NCI-H1417 treated with DMSO at 0.1 percent for 48 hours (cell line): Measurements from ENCODE around the gene TAPBP.
"Not testable (repeated sequence)": the region's sequence is repeated elsewhere in the genome, so short reads cannot be mapped to it uniquely, and the experiment has no call there.

Source experiments
- DNase-seq: peaks from one replicate; lab custom pipeline; 2025; lab: John Stamatoyannopoulos, UW

TAPBP gene

DNA sequence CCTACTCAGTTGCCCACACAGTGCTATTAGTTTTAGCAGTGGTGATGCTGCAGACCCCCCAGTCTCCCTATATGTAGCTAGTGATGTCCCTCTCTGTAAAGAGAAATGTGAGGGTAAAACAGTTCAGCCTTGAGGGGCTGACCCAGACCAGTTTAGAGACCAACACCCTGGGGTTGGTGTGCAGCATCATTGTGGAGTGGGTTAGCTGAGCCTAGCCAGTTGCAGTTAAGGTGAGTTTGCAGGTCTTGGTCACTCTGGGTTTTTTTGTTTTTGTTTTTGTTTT is 37.4 kb downstream of the TAPBP start:
- no peak for DNase-seq

DNA sequence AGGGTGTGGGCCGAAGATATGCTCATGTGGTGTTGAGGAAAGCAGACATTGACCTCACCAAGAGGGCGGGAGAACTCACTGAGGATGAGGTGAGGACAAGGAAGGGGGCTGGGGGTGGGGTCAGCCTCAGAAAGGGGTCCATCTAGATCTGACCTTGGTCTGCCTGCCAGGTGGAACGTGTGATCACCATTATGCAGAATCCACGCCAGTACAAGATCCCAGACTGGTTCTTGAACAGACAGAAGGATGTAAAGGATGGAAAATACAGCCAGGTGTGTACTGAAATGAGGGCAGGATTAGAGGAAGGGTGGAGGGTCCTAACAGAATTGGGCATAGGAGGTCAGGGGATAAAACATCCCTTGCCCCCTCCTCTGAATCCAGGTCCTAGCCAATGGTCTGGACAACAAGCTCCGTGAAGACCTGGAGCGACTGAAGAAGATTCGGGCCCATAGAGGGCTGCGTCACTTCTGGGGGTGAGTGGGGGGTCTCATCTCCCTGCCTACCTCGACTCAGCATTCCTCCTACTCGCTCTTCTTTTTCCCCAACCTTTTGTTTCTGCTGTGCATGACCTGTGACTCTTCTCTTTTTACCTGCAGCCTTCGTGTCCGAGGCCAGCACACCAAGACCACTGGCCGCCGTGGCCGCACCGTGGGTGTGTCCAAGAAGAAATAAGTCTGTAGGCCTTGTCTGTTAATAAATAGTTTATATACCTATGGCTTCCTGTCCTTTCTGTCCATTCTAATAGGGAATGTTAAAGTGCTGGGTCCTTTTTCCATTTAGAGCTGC is 37.9 kb downstream of the TAPBP start:
- DNase-seq, result not testable (repeated sequence)

DNA sequence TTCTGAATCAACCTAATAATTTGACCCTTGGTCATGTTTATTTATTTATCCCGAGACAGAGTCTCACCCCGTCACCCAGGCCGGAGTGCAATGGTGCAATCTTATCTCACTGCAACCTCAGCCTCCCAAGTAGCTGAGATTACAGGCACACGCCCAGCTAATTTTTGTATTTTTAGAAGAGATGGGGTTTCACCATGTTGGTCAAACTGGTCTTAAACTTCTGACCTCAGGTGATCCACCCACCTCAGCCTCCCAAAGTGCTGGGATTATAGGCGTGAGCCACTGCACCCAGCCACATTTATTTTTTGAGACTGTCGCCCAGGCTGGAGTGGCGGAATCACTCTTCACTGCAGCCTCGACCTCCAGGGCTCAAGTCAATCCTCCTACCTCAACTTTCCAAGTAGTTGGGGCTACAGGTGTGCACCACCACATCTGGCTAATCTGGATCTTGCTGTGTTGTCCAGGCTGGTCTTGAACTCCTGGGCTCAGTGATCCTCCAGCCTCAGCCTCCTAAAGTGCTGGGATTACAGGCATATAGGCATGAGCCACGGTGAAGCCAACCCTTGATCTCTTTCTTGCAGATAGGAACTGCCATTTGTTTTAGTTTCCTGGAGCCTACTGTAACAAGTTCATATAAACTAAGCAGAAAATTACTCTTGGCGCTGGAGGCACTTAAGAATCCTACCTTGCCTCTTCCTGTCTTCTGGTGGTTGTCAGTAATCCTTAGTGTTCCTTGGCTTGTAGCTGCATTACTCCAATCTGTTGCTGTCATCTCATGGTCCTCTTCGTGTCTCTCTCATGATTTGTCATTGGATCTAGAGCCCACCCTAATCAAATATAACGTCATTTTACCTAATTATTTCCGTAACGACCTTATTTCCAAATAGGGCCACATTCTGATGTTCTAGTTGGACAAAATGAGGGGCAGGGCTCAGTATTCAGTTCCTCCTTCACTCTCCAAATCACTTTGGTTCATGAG is 39.7 kb downstream of the TAPBP start:
- no peak for DNase-seq

DNA sequence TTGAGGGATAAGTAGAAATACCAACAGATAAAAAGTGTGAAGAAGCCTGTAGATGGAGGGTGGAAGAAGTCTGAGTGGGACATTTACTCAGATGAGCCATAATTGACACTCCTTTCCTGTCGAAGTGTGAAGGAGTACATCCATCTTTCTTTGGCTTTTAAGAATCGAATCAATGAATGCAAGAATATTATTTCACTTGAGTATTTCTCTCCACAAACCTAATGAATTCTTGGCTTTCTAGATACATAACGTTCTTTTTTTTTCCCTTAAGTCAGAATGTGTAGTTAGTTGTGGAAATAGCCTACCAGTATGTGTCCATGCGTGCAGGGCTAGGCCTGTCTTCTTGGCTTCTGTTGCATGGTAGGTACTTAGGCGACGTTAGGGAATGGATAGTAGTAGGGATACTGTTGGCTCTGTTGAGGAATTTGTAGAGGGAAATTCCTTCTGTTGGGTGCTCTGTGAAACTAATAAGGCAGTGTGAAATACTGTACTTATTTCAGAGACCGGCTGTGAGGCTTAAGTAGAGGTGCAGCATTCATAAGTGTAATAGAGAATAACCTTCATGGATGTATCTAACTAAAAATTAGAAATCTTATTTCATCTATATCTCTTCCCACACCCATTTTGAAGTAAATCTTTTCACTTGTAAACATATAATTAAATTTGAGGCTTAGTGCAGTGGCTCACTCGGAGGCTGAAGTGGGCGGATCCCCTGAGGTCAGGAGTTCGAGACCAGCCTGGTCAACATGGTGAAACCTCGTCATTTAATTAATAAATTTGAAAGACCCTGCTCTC is 40.6 kb downstream of the TAPBP start:
- no peak for DNase-seq

DNA sequence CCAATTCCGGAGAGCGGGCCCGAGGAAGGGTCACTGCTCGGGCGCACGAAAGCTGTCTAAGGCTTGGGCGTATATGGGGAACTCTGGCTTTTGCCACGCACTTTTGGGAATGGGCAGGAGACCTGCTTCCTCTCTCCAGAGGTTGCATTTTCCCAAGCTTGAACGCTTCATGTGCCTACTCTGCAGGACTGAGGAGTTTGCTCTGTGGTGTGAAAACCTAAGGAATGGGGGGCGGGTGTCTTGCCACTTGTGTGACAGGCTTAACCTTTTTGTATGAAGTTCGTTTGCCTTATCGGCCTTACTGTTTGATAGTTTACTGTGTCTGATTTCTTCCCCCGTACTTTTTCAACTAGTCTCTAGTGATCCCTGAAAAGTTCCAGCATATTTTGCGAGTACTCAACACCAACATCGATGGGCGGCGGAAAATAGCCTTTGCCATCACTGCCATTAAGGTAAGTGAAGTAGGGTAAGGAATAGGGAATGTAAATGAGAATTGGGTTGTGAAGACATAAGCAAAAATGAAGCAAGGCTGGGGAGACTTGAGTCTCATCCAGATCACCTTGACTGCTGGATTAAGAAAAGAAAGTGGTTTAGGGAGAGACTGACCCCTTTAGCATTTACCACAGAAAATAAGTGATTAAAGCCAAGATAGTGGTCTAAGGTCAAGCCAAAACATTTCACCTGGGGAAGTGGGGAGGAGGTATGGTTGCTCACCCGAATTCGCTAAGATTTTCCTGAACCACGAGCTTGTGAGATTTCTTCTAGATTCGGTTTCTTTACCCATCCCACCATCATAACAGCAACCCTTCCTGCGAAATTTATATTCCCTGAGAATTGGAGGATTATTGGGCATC is 41.4 kb downstream of the TAPBP start:
- no peak for DNase-seq

DNA sequence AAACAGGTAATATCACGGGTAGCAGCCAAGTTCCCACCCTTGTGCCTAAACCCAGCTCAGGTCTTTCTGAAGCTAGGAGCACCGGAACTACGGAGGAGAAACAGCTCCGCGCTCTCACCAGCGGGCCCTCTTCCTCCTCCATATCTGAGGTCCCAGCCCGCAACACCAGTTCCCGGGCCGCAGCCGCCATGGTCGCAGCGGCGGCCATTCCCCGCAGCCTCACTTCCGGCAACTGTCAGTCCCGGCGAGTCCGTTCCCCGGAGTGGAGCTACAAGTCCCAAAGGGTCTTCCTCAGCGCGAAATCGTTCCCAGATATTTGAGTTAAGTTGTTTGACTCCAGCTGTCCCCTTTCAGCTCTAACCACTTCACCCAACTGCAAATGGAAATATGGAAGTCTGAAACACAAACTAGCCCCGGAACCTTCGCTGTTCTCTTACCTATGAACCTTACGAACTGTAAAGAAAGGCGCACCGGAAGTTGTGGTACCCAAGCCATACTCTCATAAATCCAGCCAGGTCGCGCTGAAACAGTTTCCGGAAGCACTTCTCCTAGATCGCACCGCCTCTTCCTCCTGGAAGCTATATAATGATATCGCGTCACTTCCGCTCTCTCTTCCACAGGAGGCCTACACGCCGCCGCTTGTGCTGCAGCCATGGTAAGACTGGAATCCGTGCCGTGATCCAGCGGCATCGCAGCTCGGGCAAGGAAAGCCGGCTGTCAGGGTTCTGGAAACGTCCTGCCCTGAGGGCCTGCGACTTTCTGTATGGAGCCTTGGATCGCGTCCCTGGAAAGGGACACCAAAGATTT is 42.2 kb downstream of the TAPBP start, which contains the start of the genes RPS18 and VPS52:
TSS of gene RPS18 (plus strand) at position 608 of the 807 bp plus-strand sequence. CDS start at position 653, 45 bp downstream.
TSS of gene VPS52 (minus strand) at position 409 of the 807 bp plus-strand sequence. CDS start at position 208, 201 bp downstream.
- DNase-seq, result peak; percentile 92

DNA sequence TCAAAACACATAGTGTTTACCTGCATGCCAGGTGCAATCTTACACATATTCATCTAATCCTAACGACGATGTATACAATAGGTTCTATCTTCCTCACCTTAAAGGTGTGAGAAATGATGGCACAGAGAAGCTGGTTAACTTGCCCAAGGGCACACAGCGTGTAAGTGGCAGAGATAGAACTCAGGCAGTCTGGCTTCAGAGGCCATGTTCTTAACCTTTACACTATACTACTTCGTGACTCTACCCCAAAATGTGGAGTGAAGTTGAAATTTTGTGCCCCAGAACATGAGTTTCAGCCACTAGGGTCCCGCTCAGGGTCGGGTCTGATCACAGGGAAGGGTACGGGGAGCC is 42.8 kb downstream of the TAPBP start:
- DNase-seq, result no peak

DNA sequence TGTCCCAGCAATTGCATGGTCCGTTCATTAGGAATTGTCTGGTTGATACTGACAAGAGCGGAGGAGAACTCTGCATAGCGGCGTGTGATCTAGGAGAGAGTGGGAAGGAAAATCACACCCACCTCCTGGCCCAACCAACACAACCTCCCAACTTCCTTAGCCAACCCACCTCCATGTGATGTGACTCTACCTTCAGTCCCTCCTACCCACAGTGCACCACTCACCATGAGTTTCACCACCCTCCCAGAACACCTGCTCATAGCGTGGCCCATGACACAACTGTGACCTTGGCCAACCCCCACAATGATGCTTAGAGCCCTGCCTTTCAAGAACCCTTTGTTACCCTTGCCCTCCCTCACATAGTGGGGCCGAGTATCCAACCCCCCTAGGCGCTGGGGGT is 49.9 kb downstream of the TAPBP start:
- DNase-seq, result no peak

DNA sequence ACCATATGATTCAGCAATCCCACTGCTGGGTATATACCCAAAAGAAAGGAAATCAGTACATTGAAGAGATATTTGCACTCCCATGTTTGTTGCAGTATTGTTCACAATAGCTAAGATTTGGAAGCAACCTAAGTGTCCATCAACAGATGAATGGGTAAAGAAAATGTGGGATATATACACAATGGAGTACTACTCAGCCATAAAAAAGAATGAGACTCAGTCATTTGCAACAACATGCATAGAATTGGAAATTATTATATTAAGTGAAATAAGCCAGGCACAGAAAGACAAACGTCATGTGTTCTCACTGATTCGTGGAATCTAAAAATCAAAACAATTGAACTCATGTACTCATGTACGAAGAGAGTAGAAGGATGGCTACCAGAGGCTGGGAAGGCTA is 51.4 kb downstream of the TAPBP start:
- not testable (repeated sequence) for DNase-seq

DNA sequence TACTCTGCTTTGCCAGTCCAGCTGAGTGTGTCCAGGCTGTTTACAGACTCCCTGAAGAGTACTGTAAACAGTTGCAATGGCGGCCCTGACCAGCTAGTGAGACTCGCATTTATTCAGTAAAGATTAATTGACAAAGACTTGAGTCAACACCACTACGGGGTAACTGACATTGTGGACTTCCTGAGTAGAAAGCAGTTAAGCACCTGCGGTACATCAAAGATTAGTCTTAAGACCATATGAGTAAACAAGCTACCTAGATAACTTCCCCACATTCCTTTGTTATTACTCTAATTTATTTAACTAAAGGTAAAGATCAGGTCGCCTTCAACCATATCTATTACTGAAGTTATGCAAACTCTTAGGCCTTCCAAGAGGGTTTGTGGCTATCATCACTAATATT is 54.8 kb downstream of the TAPBP start:
- no peak for DNase-seq

DNA sequence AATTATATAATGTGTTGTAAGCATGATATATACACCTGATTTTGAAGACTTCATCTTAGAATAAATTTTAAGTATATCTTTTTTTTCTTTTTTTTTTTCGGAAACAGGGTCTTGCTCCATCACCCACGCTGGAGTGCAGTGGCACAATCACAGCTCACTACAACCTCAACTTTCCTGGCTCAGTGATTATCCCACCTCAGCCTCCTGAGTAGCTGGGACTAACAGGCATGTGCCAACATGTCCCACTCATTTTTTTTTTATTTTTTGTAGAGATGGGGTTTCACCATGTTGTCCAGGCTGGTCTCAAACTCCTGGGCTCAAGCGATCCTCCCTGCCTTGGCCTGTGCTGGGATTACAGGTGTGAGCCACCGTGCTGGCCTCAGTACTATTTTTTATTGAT is 59.3 kb downstream of the TAPBP start:
- no peak for DNase-seq

DNA sequence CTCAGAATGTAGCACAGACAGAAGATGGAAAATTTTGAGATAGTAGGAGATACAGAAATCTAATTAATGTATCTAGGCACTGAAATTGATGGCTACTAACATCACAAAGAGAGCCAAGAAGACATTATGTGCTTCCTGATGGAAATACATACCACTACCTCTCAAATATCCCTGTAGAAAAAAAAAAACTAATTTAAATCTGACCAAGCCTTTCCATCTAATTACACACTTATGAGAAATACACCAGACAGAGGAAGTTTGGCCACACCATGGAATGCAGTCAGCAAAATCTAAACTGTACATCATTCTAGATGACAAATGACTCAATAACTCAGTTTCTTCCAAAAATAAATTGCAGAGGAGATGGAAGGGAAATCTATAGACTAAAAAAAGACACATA is 61.1 kb downstream of the TAPBP start:
- no peak for DNase-seq

DNA sequence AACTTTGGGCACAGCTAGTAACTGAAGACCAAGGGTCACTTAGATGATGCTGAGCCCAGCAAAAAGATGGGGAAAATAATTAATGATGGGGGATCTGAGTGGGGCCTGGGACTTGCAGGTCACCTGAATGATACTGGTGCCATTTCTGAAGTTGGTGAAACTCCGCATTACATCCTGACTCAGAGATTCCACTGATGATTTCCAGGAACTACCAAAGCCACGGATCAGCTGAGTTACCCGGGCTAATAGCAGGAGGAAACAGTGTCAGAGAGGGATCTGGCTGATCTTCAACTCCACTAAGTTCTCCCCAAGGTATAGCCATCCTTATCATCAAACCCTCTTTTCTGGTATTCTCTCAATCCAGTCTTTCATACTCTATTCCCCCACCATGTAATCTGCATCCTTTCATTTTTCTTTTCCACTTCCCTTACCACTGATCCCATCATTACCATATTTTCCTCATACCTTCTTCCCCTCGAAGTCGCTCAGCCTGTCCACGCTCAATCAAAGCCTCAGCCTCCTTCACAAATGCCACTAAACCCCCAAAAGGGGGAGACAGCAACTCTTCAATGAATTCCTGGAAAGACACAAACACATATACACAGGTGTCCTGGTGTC is 62.4 kb downstream of the TAPBP start:
- no peak for DNase-seq

DNA sequence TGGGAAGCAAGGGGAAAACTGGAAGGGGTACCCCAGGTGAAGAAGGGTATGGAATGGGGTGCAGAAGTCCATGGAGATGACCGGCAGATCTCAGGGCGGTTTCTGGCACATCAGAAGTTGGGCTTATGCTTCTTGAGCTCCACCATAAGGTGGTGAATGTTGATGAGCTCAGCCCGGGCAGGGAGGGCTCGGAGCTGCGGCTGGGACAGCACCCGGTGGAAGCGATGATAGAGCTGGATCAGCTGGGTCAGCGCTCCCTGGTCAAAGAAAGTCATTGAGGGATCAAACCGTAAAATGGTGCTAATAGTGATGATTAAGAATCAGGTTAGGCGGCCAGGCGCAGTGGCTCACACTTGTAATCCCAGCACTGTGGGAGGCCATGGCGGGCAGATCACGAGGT is 63.1 kb downstream of the TAPBP start:
- no peak for DNase-seq

DNA sequence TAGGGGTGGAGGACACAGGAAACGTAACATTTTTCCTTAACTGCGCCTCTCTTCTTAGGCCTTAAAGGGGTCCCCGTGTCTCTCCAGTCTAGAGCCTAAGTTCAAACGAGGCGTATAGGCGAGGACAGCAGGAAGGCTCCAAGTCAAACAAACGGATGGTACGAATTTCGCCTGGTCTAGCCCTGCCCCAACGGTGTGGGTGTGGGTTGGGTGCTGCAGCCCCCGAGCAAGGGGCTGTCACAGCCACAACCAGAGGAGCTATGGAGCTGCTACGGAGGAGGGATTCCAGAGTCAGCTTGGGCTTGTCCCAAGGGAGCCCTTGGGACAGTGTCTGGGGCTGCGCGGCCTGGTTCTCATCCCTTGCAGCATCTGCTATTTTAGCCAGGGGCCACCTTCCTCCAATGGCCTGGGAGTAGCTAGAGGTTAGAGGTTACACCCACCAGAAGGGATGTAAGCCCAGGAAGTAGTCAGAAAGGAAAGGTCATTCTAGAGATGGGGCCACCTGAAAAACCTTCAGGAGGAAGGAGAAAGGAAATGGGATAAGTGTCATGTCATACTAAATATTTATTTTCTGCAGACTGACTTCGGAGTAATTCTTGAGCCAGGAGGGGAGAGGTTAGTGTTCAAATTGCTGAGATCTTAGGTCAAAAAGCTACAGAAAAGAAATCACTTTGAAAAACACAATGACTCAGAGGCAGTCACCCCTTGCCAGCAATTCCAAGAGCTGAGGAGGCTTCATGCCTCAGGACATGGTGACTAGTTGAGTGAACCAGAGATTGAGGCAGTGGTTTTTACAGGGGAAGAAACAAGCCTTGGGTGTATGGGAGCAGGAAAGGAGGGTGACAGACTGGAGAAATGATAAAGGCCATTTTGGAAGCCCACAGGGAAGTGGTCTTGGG is 63.9 kb downstream of the TAPBP start:
- no peak for DNase-seq
